SJSA1 (cell line): Measurements from ENCODE around the gene POU6F2. TPM values are rescaled to one million over a fixed set of nuclear protein-coding genes. Genes with fewer than 3 reads are reported as not detected.

Experiments
- DNase-seq, 2 experiments: peaks; one replicate each; pipeline ENCODE4 v3.0.0-alpha.2; 2015 to 2020; ENCODE audit warnings: low spot score in 2 of 2, low read depth in 1 of 2
- H3K27ac ChIP-seq: fragments of 250-450 bp; sonication (Bioruptor Pico); 2 replicates; pipeline ENCODE4 v1.5.1; 2020; ENCODE audit warnings: mild to moderate bottlenecking, moderate library complexity
- H3K27me3 ChIP-seq: fragments of 250-450 bp; sonication (Bioruptor Pico); replicated peaks from 2 replicates; pipeline ENCODE4 v1.5.1; 2020; ENCODE audit warnings: mild to moderate bottlenecking, moderate library complexity
- H3K36me3 ChIP-seq: fragments of 250-450 bp; sonication (Bioruptor Pico); 2 replicates; pipeline ENCODE4 v1.5.1; 2020; ENCODE audit warnings: mild to moderate bottlenecking
- H3K4me1 ChIP-seq: fragments of 250-450 bp; sonication (Bioruptor Pico); replicated peaks from 2 replicates; pipeline ENCODE4 v1.6.1; 2021; ENCODE audit warnings: mild to moderate bottlenecking
- H3K4me3 ChIP-seq: fragments of 250-450 bp; sonication (Bioruptor Pico); 2 replicates; pipeline ENCODE4 v1.5.1; 2020; ENCODE audit warnings: mild to moderate bottlenecking
- H3K9me3 ChIP-seq: fragments of 250-450 bp; sonication (Bioruptor Pico); replicated peaks from 2 replicates; pipeline ENCODE4 v1.5.1; 2020; ENCODE audit warnings: mild to moderate bottlenecking
- total RNA-seq: library from RNA; depleted of rRNA; stranded (reverse); fragments of >200 nt; shearing (Covaris generic); gene quantifications from 2 replicates; pipeline ENCODE4 v1.2.3, GENCODE V29; 2014

Gene POU6F2
- total RNA-seq, 1 experiment from 2014 or later: not detected

DNA sequence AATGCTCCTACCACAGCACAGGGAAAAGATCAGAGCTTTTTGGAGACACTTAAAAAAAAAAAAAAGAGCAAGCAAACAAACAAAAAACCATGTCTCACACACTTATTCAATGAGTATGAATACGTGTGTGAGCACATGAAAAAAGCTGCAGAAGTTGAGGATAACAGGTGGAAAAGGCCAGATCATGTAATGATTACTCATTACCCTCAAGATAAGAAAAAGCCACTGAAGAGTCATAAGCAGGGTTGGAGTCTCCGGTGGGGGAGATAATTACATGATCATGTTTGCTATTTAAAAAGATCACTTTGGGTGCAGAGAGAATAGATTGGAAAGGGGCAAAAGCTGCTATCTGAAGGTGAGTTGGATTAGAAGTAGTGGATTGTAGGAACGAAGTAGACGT lies 77.0 kb downstream of the POU6F2 start:
- Histone ChIP-seq H3K9me3 (no peaks in the 10 kb centered on the region), H3K4me1 (no peaks in the 10 kb centered on the region), H3K27me3 (no peaks in the 10 kb centered on the region), H3K36me3 (no peaks in the 10 kb centered on the region), H3K4me3 (no peak overlapping the region), H3K27ac (no peak overlapping the region)
- no peak for DNase-seq

DNA sequence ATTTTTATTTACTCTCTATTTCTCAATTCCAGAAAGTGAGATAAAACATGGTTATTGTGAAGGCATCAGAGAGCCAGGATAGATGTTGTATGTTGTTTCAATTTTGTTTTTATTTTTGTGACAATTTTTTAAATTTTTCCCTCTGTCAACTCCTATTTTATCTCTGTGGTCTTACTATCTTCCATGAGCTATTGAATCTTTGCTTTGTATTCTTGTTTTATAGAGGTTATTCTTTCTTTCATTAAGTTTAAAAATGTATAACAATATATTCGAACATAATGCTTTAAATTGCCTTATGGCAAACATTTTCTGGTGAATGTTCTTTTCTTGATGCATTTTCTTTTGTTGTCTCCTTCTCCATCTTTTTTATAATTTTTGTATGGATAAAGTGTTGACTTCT lies 78.4 kb downstream of the POU6F2 start:
- Histone ChIP-seq H3K27ac (no peak overlapping the region), H3K36me3 (no peaks in the 10 kb centered on the region), H3K27me3 (no peaks in the 10 kb centered on the region), H3K4me1 (no peaks in the 10 kb centered on the region), H3K4me3 (no peak overlapping the region), H3K9me3 (no peaks in the 10 kb centered on the region)
- DNase-seq: no peak

DNA sequence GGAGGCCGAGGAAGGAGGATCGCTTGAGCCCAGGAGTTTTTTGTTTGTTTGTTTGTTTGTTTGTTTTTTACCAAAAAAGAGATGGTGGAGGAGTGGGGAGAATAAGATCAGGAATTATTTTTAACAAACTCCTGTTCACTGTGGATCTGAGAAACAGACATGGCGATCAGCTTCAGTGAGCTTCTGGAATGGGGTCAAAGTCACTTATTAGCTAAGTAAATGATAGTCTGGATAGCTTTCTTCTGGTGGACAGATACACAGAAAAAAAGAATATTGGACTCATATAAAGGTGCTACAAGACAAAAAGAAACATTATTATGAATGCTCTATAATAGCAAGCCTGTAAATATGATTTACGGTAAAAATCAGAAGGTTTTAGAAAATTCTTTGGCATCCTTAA lies 85.1 kb downstream of the POU6F2 start:
- DNase-seq: no peak
- no peaks in the 10 kb centered on the region for H3K4me1 ChIP-seq
- 0 out of 2 replicates have a peak, but pooled peaks cover 3% of the 10 kb centered on the region for H3K27me3 ChIP-seq
- no peak overlapping the region for H3K27ac ChIP-seq
- H3K4me3 ChIP-seq: no peak overlapping the region
- H3K9me3 ChIP-seq: no peaks in the 10 kb centered on the region
- H3K36me3 ChIP-seq: no peaks in the 10 kb centered on the region

DNA sequence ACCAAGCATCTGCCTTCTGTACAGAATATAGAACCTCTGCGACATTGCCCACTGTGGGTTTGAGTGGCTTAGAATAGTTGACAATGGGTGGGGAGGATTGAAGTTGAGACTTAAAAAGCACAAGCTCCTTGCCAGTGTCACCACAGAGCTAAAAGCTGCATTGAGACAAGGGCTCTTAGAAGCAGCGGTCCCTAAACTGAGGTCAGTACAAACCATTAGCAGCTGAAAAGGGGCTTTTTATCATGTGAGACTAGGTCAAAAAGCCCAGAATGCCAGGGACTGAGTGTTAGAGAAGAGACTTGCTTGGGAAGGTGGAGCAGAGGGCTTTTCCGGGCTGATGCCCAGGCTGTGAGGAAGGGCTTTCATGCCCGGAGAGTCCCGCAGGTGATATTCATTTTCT lies 91.3 kb downstream of the POU6F2 start:
- Histone ChIP-seq H3K4me1 (no peaks in the 10 kb centered on the region), H3K27ac (no peak overlapping the region), H3K9me3 (no peaks in the 10 kb centered on the region), H3K4me3 (no peak overlapping the region), H3K27me3 (0 out of 2 replicates have a peak, but pooled peaks cover 3% of the 10 kb centered on the region), H3K36me3 (no peaks in the 10 kb centered on the region)
- DNase-seq: no peak

DNA sequence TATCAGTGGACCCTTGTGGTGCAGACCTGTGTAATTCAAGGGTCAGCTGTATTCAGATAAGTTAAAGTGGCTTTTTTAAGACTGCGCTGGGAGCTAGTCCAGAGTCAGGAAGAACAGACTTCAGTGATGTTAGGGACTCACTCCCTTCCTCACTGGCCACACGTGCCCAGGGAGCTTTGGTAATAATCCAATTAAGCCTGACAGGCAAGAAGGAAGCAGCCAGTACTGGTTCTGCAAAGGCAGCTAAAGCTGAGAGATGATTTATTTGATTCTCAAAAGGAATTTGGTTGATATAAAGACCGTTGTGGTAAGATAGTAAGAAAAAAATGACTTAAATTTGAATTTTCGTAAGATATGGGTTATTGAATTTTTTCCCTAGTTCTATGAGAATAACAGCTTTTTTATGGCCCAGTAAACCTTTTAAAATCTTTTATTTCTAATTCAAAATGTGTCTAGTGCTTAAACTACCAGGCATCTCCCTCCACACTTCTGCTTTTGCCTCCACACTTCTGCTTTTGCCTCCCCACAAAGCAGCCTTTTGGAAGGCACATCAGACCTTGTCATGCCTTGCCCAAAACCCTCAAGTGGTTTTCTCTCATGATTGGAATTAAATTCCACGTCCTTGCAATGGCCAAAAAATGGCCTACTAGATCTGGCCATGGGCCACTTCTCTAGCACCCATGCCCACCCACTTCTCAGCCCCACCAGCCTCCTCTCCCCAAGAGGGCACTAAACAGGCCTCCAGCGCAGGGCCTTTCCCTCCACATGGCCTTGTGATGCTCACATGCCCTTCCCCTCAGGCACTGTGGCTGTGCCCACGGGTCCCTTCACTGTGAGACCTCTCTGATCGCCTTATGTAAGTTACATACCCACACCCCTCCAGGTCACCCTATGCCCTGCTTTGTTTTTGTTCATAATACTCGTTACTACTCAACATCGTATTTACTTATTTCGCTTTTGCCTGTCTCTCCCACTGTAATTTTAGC lies 92.5 kb downstream of the POU6F2 start:
- H3K27ac ChIP-seq: no peak overlapping the region
- no peaks in the 10 kb centered on the region for H3K27me3 ChIP-seq
- DNase-seq: no peak
- no peak overlapping the region for H3K4me3 ChIP-seq
- no peaks in the 10 kb centered on the region for H3K9me3 ChIP-seq
- no peaks in the 10 kb centered on the region for H3K36me3 ChIP-seq
- H3K4me1 ChIP-seq: no peaks in the 10 kb centered on the region

DNA sequence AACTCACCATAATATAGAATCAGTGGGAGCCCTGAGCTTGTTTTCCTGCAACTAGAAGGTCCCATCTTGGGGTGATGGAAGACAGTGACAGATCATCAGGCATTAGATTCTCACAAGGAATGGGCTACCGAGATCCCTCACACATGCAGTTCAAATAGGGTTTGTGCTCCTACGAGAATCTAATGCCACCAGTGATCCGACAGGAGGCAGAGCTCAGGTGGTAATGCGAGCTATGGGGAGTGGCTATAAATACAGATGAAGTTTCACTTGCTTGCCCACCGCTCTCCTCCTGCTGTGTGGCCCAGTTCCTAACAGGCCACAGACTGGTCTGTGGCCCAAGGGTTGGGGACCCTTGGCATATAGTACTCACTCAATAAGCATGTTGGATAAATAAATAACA lies 93.4 kb downstream of the POU6F2 start:
- H3K4me1 ChIP-seq: no peaks in the 10 kb centered on the region

DNA sequence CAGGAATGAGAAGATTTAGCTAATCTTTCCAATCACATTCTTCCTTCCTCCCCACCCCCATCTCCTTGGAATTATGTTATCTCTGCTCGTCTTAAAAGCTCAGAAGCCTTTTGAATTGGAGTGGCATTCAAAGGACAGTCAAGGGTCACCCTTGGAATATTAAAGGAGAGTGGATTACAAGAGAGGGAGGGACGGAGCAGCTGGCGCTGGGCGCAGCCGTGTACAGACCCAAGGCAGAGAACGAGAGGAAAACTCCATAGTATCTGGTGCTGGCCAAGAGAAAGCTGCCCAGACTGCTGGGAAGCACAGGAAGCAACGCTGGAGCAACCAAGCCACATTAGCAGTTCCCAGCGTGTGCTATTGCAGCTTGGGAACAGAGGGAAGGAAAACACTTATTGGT lies 95.7 kb downstream of the POU6F2 start:
- no peaks in the 10 kb centered on the region for H3K36me3 ChIP-seq
- no peak overlapping the region for H3K4me3 ChIP-seq
- DNase-seq: no peak

More for the DNA sequence above, 93.4 kb downstream of the POU6F2 start:
- Histone ChIP-seq H3K27me3 (no peaks in the 10 kb centered on the region), H3K27ac (no peak overlapping the region), H3K9me3 (no peaks in the 10 kb centered on the region), H3K36me3 (no peaks in the 10 kb centered on the region), H3K4me3 (no peak overlapping the region)
- DNase-seq: no peak

DNA sequence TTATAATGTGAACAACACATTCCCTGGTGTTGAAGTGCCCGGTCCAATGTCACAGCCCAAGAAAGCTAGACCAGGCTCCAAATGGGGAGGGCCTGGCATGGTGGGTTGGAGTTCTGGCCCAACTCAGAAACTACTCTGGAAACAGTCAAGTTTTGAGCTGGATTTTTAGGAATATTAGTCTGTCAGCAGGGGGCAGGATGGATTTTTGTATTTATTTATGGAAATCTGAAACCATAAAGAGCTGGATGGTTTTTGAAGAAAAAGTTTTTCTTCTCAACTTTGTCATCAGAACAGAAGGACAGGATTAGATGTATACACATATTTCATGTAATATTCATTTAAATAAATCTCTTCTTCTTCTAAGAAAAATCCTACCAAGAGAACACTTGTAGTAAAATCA lies 97.5 kb downstream of the POU6F2 start:
- Histone ChIP-seq H3K36me3 (no peaks in the 10 kb centered on the region), H3K27ac (no peak overlapping the region), H3K9me3 (no peaks in the 10 kb centered on the region), H3K4me1 (no peaks in the 10 kb centered on the region), H3K27me3 (no peaks in the 10 kb centered on the region; the same call in 1 of the 2 replicates), H3K4me3 (no peak overlapping the region)
- DNase-seq: no peak

More for the DNA sequence above, 95.7 kb downstream of the POU6F2 start:
- no peak overlapping the region for H3K27ac ChIP-seq
- no peaks in the 10 kb centered on the region for H3K4me1 ChIP-seq
- no peaks in the 10 kb centered on the region for H3K27me3 ChIP-seq
- H3K9me3 ChIP-seq: no peaks in the 10 kb centered on the region

DNA sequence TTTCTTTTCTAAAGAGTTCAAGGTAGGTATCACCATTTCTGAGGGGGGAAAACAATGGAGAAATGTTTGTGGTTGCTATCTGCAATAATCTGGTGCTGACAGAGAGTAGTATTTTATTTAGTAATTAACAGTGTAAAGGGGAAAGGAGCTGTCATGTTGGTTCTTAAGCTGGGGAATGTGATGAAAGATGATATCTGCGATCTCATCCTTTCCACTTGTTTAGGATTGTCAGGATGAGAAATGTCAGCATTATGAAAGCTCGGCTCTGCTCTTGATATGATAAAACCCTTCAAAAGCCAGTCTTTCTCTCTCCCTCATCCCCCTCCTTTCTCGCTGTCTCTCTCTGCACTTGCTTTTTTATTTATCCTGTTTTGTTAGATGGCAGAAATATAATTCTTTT lies 106.1 kb downstream of the POU6F2 start:
- Histone ChIP-seq H3K27me3 (no peaks in the 10 kb centered on the region; the same call in 1 of the 2 replicates), H3K27ac (no peak overlapping the region), H3K4me3 (no peak overlapping the region), H3K36me3 (no peaks in the 10 kb centered on the region), H3K9me3 (no peaks in the 10 kb centered on the region), H3K4me1 (no peaks in the 10 kb centered on the region)
- DNase-seq: no peak

DNA sequence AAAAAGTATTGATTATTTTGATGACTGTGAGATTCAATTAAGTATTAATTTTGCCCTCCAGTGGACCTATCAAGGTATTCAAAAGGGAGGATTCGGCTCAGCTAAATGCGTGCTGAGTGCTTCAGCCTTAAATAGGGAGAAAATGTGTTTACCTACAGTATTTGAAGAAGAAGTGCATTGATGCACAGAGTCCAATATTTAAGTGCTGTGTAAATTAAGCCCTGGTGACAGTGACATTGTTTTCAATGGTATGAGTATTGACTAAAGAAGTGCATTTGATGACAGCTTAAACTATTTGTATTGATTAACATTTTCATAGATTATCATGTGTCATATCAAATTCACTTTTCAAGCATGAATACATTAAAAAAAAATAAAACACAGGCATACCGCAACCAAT lies 106.6 kb downstream of the POU6F2 start:
- no peak for DNase-seq
- no peaks in the 10 kb centered on the region; the same call in 1 of the 2 replicates for H3K27me3 ChIP-seq
- H3K27ac ChIP-seq: no peak overlapping the region
- no peaks in the 10 kb centered on the region for H3K36me3 ChIP-seq
- H3K4me1 ChIP-seq: no peaks in the 10 kb centered on the region
- no peaks in the 10 kb centered on the region for H3K9me3 ChIP-seq
- no peak overlapping the region for H3K4me3 ChIP-seq

DNA sequence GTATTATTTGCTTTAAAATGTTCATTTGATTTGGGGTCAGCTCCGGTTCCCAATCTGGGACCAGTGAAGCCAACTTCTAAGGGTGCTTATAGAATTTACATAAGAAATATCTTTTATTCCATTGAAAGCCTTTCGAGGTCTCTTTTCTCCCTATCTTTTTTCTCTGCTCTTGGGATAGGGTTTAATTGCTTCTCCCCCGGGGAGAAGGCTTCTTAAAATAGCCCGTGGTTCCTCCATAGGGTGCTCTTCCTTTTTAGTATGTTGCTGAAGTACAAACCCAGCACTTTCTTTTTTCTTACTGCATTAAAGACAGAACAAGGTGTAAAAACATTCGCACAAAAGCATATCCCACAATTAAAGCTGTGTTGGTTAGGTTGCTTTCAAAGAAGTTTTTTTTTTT lies 107.5 kb downstream of the POU6F2 start:
- Histone ChIP-seq H3K36me3 (no peaks in the 10 kb centered on the region), H3K27ac (no peak overlapping the region), H3K4me1 (no peaks in the 10 kb centered on the region), H3K4me3 (no peak overlapping the region), H3K9me3 (no peaks in the 10 kb centered on the region), H3K27me3 (no peaks in the 10 kb centered on the region)
- DNase-seq: no peak

DNA sequence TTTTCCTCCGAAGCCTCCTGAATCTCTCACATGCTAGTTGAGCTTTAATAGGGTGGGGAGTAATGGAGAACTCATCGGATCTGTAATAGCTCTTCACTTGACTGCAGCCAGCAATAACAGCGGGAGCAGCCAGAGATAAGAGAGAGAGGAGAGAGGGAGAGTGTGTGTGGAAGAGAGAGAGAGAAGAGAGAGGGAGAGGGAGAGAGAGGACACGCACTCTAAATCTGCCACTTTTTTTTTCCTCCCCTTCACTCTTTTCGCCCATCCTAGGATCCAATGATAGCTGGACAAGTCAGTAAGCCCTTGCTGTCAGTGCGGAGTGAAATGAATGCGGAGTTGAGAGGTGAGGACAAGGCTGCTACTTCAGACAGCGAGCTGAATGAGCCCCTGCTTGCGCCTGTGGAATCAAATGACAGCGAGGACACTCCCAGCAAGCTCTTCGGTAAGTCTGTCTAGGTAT lies 107.9 kb downstream of the POU6F2 start:
- H3K36me3 ChIP-seq: no peaks in the 10 kb centered on the region
- no peak overlapping the region for H3K4me3 ChIP-seq
- no peaks in the 10 kb centered on the region for H3K27me3 ChIP-seq
- DNase-seq: no peak
- no peaks in the 10 kb centered on the region for H3K9me3 ChIP-seq
- H3K27ac ChIP-seq: no peak overlapping the region
- H3K4me1 ChIP-seq: no peaks in the 10 kb centered on the region

DNA sequence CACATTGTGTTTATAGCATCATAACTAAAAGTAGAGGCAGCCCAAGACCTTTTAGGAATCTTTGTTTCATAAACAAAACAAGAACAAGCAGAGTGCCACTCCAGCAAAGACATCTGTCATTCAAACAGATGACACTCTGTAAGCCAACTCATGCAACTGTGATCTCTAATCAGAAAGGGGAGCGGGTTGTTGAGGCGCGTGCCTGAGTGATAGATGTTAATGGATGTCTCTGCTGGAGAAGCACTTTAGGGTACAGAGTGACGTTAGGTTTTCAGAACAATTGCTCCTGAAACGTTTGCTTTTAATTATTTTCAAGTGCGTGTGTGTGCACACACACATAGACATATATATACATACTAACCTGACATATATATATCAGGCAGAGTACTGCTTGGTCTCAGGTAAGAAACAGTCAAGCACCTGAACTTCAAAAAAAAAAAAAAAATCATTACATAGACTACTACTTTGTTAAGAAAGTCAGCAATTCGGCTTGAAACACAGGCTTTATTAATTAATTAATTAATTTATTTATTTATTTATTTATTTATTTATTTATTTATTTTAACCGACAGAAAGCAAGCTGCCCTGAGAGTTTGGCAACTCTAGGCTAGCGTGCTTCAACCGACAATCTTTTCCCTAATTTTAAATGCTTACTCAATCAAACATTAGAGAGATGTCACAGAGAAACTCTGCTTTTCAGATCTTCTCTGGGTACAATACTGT lies 109.1 kb downstream of the POU6F2 start:
- H3K27ac ChIP-seq: no peak overlapping the region
- H3K4me3 ChIP-seq: no peak overlapping the region
- DNase-seq: no peak

More for the DNA sequence above, 109.1 kb downstream of the POU6F2 start:
- H3K9me3 ChIP-seq: no peaks in the 10 kb centered on the region
- H3K36me3 ChIP-seq: no peaks in the 10 kb centered on the region
- no peaks in the 10 kb centered on the region for H3K27me3 ChIP-seq
- H3K4me1 ChIP-seq: no peaks in the 10 kb centered on the region
